Heart left ventricle (tissue), 16 donors: ENCODE measurements around the gene SLC7A4. TPM values are rescaled to one million over a fixed set of nuclear protein-coding genes. Genes with fewer than 3 reads are reported as not detected.

ENCODE experiments used
- ATAC-seq, 4 donors: fragments of 200-7000 bp; cut with Tn5 transposase; one replicate each; pipeline ENCODE4 v1.9.1; 2020 to 2022; ENCODE audit warnings: moderate library complexity in 4 of 4, mild to moderate bottlenecking in 3 of 4, moderate number of reproducible peaks in 1 of 4
- DNase-seq, 5 donors: peaks; one replicate each; pipeline ENCODE4 v3.0.0-alpha.2; 2020
- H3K27ac ChIP-seq, 12 donors: fragments of 200-600 bp; sonication (generic) in 4 of 12; one replicate each; pipeline versions ENCODE4 v1.5.0 to v1.8.0; 2016 to 2022; ENCODE audit warnings: mild to moderate bottlenecking in 2 of 12
- H3K27me3 ChIP-seq, 9 donors: fragments of 200-600 bp; sonication (generic) in 2 of 9; one replicate each; pipeline versions ENCODE4 v1.5.1 to v1.8.0; 2016 to 2022; ENCODE audit warnings: mild to moderate bottlenecking in 3 of 9
- H3K36me3 ChIP-seq, 9 donors: fragments of 200-600 bp; sonication (generic) in 2 of 9; one replicate each; pipeline versions ENCODE4 v1.5.0 to v1.8.0; 2018 to 2022; ENCODE audit warnings: mild to moderate bottlenecking in 2 of 9
- H3K4me1 ChIP-seq, 12 donors: fragments of 200-600 bp; sonication (generic) in 4 of 12; one replicate each; pipeline versions ENCODE4 v1.5.0 to v1.8.0; 2016 to 2022; ENCODE audit warnings: mild to moderate bottlenecking in 3 of 12
- H3K4me3 ChIP-seq, 12 donors: fragments of 200-600 bp; sonication (generic) in 4 of 12; one replicate each; pipeline versions ENCODE4 v1.5.0 to v1.8.0; 2017 to 2022; ENCODE audit warnings: mild to moderate bottlenecking in 9 of 12, moderate library complexity in 4 of 12
- H3K9me3 ChIP-seq, 12 donors: fragments of 200-600 bp; sonication (generic) in 4 of 12; one replicate each; pipeline versions ENCODE4 v1.5.0 to v1.8.0; 2016 to 2022; ENCODE audit warnings: mild to moderate bottlenecking in 1 of 12
- CTCF ChIP-seq, 12 donors: fragments of 200-600 bp; sonication (generic) in 4 of 12; IDR thresholded peaks; one replicate each; pipeline versions ENCODE4 v1.5.0 to v1.8.0; 2018 to 2022; ENCODE audit warnings: antibody characterized with exemption in 12 of 12, mild to moderate bottlenecking in 5 of 12
- POLR2A ChIP-seq, 2 donors: fragments of 450-650 bp; IDR thresholded peaks; one replicate each; pipeline ENCODE4 v1.6.1; 2017; ENCODE audit warnings: antibody characterized with exemption in 2 of 2, mild to moderate bottlenecking in 2 of 2, moderate library complexity in 2 of 2
- WGBS, 4 donors: extraction: QIAGEN DNeasy Blood & Tissue Kit in 2 of 4; methylation state at CpG; one replicate each; pipeline versions ENCODE4 v1.1.5 to v1.1.7; 2013 to 2018; 5-methylcytosine and 5-hydroxymethylcytosine counted together
- intact Hi-C, 10 donors: fragments of 100-400 bp; cut with DNase I; formaldehyde crosslinking; loops; one replicate each; pipeline versions ENCODE4 v1.11.1 to v1.14.2; 2022
- polyA plus RNA-seq, 2 donors: library from polyadenylated mRNA; stranded (reverse); fragments of 200-250 nt; gene quantifications; one replicate each; pipeline ENCODE4 v1.2.3, GENCODE V29; 2013
- total RNA-seq, 9 donors: library from RNA; depleted of rRNA in 2 of 9; stranded (reverse); fragments of >200 nt in 2 of 9; fragmentation: NEBNext Ultra II Directional in 3 of 9; extraction: Animal tissue kit (Norgen Biotek cat#: 25700) in 3 of 9; gene quantifications; one replicate each; pipeline versions ENCODE4 v1.1.0 to v1.2.4, GENCODE V29; 2016 to 2023
- donor health status: ischemic (EF 13 %, LVEDD 7.1; RV severe dilation, severe dysfunction).
- donor health status: healthy with polysubstance abuse.
- donor health status: DM: no; HTN: yes; CAD: no.
- donor health status: DM: no; HTN: no; CAD: no.
- donor health status: ischemic (EF 25% LVEDD 6.9; RV normal size, moderate dysfunction).
- donor health status: ischemic (EF 25% LVEDD 5.7; RV mildly dilated, moderate dysfunction).
- donor health status: healthy.
- donor health status: DM: yes; HTN: yes; CAD: no.
- donor health status: ischemic (EF 35%, LVEDD 5.7; RV mildly dilated, moderate dysfunction).
- donor health status: nonischemic (EF 11% LVEDD 7.7; RV severe dilation, severe dysfunction).
- donor health status: DM: yes; HTN: yes; CAD: no.
- donor health status: PGD.
- donor health status: ischemic (EF 29% LVEDD 5.4; RV normal size, mild dysfunction).
- donor health status: nonischemic (EF 23%, LVEDD 6.1; RV moderate dilation, normal function).

The SLC7A4 gene
- total and polyA plus RNA-seq, 11 donors = 0.24 to 2.8 (median 0.31) TPM; not detected in 8

- Histone ChIP-seq H3K9me3 (no peaks in the 10 kb centered on the region), H3K36me3 (no peaks in the 10 kb centered on the region), H3K4me1 (peaks cover 3 to 27% (median 20%) of the 10 kb centered on the region in 12 donors), H3K27ac (no peak overlapping the region), H3K4me3 (no peak overlapping the region), H3K27me3 (no peaks in the 10 kb centered on the region)
- 87 to 92% (median 89%) methylated on average over 13 of the region's 13 CpGs for WGBS, 4 donors
- peak in 1 of 5 donors; percentile 13 for DNase-seq
- TF ChIP-seq CTCF (IDR thresholded peaks at IDR 0.05) = no peak
- no peak for TF ChIP-seq POLR2A (IDR thresholded peaks at IDR 0.05)
- ATAC-seq = no peak
- intact Hi-C loops = loop anchor here in 1 of 10 donors (10.0 kb wide), 2 partner anchors 52 to 132 kb away; partner anchors contain the start of gene AIFM3
Observed at GRCh38 chr22:21016644-21017420, 15.5 kb downstream of the SLC7A4 start.

GRCh38 chr22:21015466-21016006, 16.8 kb downstream of the SLC7A4 start:
- H3K27ac ChIP-seq = peak overlapping the region in 8 of 12 donors; percentile 1 to 79 (median 56)
- no peak for ATAC-seq
- peak overlapping the region in 7 of 12 donors; percentile 48 to 64 (median 56) for H3K4me3 ChIP-seq
- no peaks in the 10 kb centered on the region for H3K27me3 ChIP-seq
- peak in 1 of 5 donors; percentile 29 for DNase-seq
- no peaks in the 10 kb centered on the region for H3K36me3 ChIP-seq
- 63 to 80% (median 68%) methylated on average over 6 to 10 of the region's 10 CpGs for WGBS, 4 donors
- no peaks in the 10 kb centered on the region for H3K9me3 ChIP-seq
- H3K4me1 ChIP-seq = peaks cover 3 to 27% (median 20%) of the 10 kb centered on the region in 12 donors
- intact Hi-C loops = loop anchor here in 1 of 10 donors (10.0 kb wide), 2 partner anchors 51 to 131 kb away; partner anchors contain the start of gene AIFM3
- TF ChIP-seq POLR2A (IDR thresholded peaks at IDR 0.05) (no peak), CTCF (IDR thresholded peaks at IDR 0.05) (no peak)

- Histone ChIP-seq H3K27ac (peak within 1 kb of the TSS in 10 of 12 donors; percentile 39 to 84 (median 68)), H3K27me3 (no peaks in the 10 kb centered on the region), H3K36me3 (no peaks in the 10 kb centered on the region), H3K9me3 (no peaks in the 10 kb centered on the region), H3K4me1 (peaks cover 3 to 27% (median 20%) of the 10 kb centered on the region in 12 donors), H3K4me3 (peak within 1 kb of the TSS in 11 of 12 donors; percentile 18 to 64 (median 55))
- WGBS, 4 donors = 27 to 34% (median 29%) methylated on average over 12 of the region's 12 CpGs
- ATAC-seq (peak; percentile 56 to 81 (median 67)), DNase-seq (peak in 4 of 5 donors; percentile 46 to 76 (median 56))
- TF ChIP-seq POLR2A (IDR thresholded peaks at IDR 0.05) = no peak
- TF ChIP-seq CTCF (IDR thresholded peaks at IDR 0.05) = no peak
- intact Hi-C loops = loop anchor here in 1 of 10 donors (5.0 to 10.0 kb wide), 3 partner anchors 32 to 130 kb away; partner anchors contain the start of genes AIFM3 and LRRC74B
Observed at GRCh38 chr22:21014726-21015465, 17.5 kb downstream of the SLC7A4 start, which contains the start of gene P2RX6. Gene P2RX6, plus strand, starts transcription at chr22:21015165. Its CDS starts 10 bp downstream, at chr22:21015175.
